NCI-H1694 (cell line): ENCODE measurements around the gene PLA2G12B.

Experiments
- DNase-seq: peaks from one replicate; lab custom pipeline; 2025; lab: John Stamatoyannopoulos, UW

Gene PLA2G12B

DNA sequence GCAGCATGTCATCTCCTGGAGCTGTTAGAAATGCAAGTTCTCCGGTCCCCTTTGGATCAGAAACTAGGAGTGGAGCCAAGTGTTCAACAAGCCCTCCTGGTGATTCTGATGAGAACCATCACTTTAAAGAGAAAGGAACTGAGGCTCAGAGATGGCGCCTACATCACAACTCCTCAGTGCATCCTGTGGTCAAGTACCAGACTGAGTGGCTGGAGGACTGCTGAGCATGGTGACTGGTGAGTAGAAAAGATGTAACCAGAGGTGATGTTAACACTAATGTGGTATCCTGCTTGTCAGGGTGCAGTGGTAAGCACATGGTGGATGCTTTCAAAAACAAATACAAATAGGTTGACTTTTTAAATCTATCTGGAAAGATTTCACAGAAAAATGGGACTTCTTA, 64.5 kb downstream of the PLA2G12B start:
- no peak for DNase-seq

DNA sequence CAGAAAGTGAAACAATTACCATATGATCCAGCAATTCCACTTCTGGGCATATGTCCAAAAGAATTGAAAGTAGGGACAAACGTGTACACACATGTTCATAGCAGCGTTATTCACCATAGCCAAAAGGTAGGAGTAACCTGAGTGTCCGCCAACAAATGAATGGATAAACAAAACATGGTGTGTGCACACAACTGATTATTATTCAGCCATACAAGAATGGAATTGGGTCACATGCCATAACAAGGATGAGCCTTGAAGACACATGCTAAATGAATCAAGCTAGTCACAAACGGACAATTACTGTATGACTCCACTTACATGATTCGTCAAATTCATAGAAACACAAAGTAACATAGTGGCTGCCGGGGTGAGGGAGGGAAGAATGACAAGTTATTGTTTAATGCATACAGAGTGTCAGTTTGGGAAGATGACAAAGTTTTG, 65.2 kb downstream of the PLA2G12B start:
- peak; percentile 88 for DNase-seq

DNA sequence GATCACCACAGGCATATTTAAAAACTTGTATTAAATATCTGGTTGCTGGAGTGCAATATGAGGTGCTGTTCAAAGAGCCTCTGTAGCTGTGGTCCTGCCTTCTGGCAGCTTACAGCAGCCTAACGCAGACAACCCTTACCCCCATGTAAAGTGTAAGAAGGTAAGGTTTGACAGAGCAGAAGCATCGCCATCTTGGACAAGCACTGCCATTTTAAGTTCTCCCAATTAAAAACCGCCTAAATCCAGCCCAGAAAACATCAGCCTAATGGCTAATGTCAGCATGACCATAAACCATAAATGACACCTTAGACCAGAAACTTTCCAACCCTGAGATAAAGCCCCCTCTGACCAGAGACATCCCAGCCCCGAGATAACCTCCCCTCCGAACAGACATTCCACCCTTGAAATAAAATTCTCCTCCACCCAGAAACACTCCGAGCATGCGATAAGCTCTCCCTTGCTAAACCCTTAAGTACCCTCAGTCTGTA, 66.4 kb downstream of the PLA2G12B start:
- no peak for DNase-seq

DNA sequence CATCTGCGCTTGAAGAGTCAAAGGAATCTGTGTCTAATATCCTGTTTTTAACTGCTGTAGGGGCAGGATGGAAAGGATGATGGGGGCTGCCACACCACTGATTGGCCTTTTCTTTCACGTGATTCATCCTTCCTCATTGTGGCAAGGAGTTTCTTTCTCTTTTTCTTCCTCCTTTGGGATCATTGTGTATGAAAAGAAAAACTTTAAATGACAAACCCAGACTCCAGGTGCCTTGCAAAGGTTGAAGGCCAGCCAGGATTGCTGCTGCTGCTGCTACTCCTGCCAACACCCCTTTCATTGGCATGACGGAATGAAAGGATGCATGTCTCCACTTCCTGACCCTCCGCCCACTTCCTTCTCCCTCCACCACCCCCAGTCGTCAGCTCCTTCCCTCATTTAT, 67.6 kb downstream of the PLA2G12B start:
- DNase-seq, result no peak

DNA sequence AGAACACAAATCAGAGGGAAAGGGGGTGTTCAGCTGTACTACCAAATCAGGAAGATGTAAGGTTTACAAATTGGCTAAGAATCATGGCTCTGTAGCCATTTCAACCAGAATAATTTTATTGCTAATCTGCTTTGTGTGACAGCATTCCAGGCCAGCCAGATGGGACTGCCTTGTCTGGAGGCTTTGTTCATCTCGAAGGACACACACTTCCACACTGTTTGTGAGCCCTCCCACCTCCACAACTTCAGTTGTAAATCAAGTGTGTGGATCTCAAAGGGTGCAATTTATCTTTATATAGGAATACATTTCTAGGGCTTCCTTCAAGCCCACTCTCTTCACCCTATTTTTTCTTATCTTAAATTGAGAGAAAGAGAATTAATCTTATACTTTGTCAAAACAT, 68.0 kb downstream of the PLA2G12B start:
- DNase-seq, result no peak

DNA sequence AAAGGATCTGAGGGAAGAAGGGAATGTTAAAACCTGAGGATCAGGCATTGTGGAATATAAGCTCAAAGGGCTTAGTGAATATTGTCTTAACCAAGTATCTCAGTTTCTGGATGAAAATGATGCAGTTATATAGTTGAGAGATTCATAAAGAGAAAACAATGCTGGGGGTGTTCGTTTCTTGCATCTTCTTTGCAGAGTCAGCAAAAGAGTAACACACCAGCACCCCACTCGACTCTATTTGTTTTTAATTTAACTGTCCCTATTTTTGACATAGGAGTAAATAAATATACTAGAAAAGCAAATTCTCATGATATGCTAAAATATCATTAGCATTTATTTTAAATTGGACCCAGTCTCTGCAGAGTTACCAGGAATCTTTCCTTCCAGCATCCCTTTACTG, 68.7 kb downstream of the PLA2G12B start:
- no peak for DNase-seq
